Measurements from ENCODE around the gene ARMH1. TPM values are rescaled to one million over a fixed set of nuclear protein-coding genes. Genes with fewer than 3 reads are reported as not detected.
A peak's percentile ranks its signal among the peaks of the same experiment; 100 is the strongest.

ARMH1 gene
- total RNA-seq, 1 experiment from 2014 or later: 0.15 TPM

Small RNAs within 50 kb of the gene (small RNA-seq; reads per million reads assigned to genes)
- gene RNU5D-1: 294 reads per million, percentile 98 among the genes with 10 or more reads in this experiment
- gene RNU5F-1: 112 reads per million, percentile 97 among the genes with 10 or more reads in this experiment

Other genes with a start within 250 kb of the ARMH1 start
- gene TMEM53, start 233 bp upstream of the ARMH1 start, total RNA-seq (2014; rRNA removed; shearing (Covaris generic)): 19.5 and 27.5 TPM in 2 replicates
- not detected in 2 replicates for gene RNU5D-1, start 56.5 kb downstream of the ARMH1 start, total RNA-seq (2014; rRNA removed; shearing (Covaris generic))
- 57.1 and 63.1 TPM in 2 replicates for gene KIF2C, start 65.1 kb downstream of the ARMH1 start, total RNA-seq (2014; rRNA removed; shearing (Covaris generic))
- gene RPS8, start 100.8 kb downstream of the ARMH1 start, total RNA-seq (2014; rRNA removed; shearing (Covaris generic)): 1,326 and 1,606 TPM in 2 replicates
- gene BEST4, start 113.5 kb downstream of the ARMH1 start, total RNA-seq (2014; rRNA removed; shearing (Covaris generic)): 0.31 and 0.33 TPM in 2 replicates
- gene PLK3, start 125.7 kb downstream of the ARMH1 start, total RNA-seq (2014; rRNA removed; shearing (Covaris generic)): 135 and 137 TPM in 2 replicates
- 3.4 and 10.4 TPM in 2 replicates for gene DYNLT4, start 132.6 kb downstream of the ARMH1 start, total RNA-seq (2014; rRNA removed; shearing (Covaris generic))
- gene BTBD19, start 133.8 kb downstream of the ARMH1 start, total RNA-seq (2014; rRNA removed; shearing (Covaris generic)): 16.4 and 18.0 TPM in 2 replicates
- 0.16 and 0.18 TPM in 2 replicates for gene PTCH2, start 168.5 kb downstream of the ARMH1 start, total RNA-seq (2014; rRNA removed; shearing (Covaris generic))